Coronary artery (tissue), 2 donors: ENCODE measurements around the gene TSEN34.
"Not testable (repeated sequence)": the region's sequence is repeated elsewhere in the genome, so short reads cannot be mapped to it uniquely, and the experiment has no call there.

ENCODE experiments used
- DNase-seq: peaks from one replicate; pipeline ENCODE4 v3.0.0-alpha.2; 2017; ENCODE audit warnings: low spot score
- H3K27ac ChIP-seq, 2 donors: fragments of 200-600 bp; sonication (generic); one replicate each; pipeline ENCODE4 v1.5.1; 2016 to 2019
- H3K4me3 ChIP-seq: fragments of 200-600 bp; sonication (generic); 2 replicates; pipeline ENCODE4 v1.5.1; 2016; ENCODE audit warnings: mild to moderate bottlenecking, moderate library complexity
- CTCF ChIP-seq: fragments of 200-600 bp; sonication (generic); IDR thresholded peaks from one replicate; pipeline ENCODE4 v1.5.1; 2019; ENCODE audit warnings: antibody characterized with exemption

Gene TSEN34

GRCh38 chr19:54218960-54219661, 28.0 kb downstream of the TSEN34 start:
- TF ChIP-seq CTCF, result no peak
- no peak overlapping the region for H3K27ac ChIP-seq
- peak; percentile 72 for DNase-seq
- H3K4me3 ChIP-seq, result no peak overlapping the region

DNA sequence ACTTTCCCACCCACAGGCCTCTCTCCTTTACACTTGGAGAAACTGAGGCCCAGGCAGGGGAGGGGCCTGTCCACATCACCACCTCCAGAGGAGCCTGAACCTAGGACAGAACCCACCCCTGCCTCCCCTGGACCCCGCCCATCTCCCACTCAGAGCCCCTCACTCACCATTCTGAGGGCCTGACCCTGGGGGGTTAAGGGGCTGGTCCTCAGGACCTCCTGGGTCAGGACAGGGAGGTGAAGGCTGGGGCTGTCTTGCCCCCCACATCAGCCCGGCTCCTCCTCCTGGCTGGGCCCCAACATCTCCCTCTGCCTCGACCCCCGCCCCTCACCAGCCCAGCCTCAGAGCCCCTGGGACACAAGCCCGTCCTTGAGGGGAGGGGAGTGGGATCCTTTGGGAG, 28.6 kb downstream of the TSEN34 start:
- not testable (repeated sequence) for H3K4me3 ChIP-seq, H3K27ac ChIP-seq
- peak; percentile 54 for DNase-seq

- not testable (repeated sequence) for H3K4me3 ChIP-seq, H3K27ac ChIP-seq
- DNase-seq, result peak; percentile 60
These were observed 30.8 kb downstream of the TSEN34 start for GRCh38 chr19:54221947-54222346.

DNA sequence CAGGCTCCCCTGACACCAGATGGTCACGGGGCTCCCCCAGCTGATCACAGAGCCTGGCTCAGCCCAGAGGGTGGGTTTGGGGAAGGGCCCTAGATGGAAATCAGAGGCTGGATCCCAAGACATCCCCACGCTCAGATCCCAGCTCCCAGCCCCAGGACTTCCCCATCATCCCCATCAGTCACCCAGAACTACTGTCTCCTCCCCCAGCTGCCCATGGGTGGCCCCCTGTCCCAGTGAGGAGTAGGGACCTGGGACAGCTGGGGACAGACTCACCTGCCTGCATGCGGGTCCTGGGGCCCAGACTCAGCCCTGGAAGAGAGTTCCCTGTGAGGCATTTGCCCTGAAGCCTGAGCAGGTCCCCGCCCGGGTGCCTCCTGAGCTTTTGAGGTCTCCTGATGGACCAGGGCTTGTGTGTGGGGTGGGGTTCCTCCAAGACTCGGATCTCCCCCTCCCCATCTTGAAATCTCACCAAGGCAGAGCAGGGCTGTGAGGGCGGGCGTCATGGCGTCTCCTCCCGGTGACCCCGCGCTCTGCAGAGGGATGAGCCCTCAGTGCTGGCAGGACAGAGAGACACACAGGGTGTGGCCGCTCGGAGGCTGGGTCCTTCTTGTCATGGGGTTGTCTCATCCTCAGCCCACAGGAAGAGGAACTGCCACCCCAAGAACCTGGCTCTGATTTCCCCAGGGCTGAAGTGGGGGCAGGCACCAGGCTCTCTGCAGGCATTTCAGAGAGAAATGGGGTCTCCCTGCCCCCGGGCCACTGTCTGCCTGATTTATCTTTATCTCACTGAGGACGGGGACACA, 31.6 kb downstream of the TSEN34 start, which contains the start of gene LILRB3:
LILRB3 (minus strand) TSS at position 534 of the 803 bp plus-strand sequence; CDS start at position 503, 31 bp downstream.
- peak within 1 kb of the TSS; percentile 60 for H3K4me3 ChIP-seq
- peak within 1 kb of the TSS in 1 of 2 donors; percentile 68 for H3K27ac ChIP-seq
- DNase-seq, result peak; percentile 78

DNA sequence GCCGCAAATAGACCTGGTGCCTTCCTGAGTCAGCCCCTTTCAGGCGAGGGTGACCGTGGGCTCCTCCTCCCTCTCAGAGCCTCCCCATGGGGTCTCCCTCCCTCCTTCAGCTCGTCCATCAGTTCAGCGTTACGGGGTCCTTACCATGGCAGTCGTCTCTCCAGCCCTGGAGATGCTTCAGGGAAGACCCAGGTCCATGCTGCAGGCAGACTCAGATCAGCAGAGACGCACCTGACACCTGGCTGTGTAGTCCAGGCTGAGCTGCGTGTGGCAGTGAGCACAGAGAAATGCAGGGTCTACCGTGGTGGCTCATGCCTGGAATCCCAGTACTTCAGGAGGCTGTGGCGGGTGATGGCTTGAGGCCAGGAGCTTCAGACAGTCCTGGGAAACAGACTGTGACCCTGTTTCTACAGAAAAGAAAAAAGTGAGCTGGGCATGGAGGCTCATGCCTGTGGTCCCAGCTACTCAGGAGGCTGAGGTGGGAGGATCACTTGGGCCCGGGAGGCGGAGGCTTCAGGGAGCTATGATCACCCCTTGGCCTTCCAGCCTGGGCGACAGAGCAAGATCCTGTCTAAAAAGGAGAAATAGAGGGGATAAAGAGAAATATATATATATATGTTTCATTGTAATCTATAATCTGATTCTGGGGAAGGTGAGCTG, 32.3 kb downstream of the TSEN34 start:
- H3K27ac ChIP-seq, result peak overlapping the region in 1 of 2 donors; percentile 68
- not testable (repeated sequence) for H3K4me3 ChIP-seq
- DNase-seq, result peak; percentile 75

GRCh38 chr19:54223937-54224281, 32.8 kb downstream of the TSEN34 start:
- not testable (repeated sequence) for H3K4me3 ChIP-seq, H3K27ac ChIP-seq
- DNase-seq, result peak; percentile 46

DNA sequence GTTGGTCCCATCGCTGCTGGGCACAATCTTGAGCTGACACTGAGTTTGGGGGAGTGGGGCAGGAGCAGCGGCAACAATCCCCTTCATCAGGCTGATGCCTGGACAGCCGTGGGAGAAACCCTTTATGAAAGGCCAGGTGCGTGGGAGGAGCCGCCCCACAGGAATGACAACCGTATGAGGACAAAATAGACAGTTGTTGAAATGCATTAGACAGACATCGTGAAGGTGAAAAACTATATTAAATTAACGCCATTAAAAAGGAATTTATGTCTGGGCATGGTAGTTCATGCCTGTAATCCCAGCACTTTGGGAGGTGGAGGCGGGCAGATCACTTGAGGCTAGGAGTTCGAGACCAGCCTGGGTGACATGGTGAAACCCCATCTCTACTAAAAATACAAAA, 33.5 kb downstream of the TSEN34 start:
- peak; percentile 16 for DNase-seq
- H3K4me3 ChIP-seq, H3K27ac ChIP-seq: not testable (repeated sequence)

DNA sequence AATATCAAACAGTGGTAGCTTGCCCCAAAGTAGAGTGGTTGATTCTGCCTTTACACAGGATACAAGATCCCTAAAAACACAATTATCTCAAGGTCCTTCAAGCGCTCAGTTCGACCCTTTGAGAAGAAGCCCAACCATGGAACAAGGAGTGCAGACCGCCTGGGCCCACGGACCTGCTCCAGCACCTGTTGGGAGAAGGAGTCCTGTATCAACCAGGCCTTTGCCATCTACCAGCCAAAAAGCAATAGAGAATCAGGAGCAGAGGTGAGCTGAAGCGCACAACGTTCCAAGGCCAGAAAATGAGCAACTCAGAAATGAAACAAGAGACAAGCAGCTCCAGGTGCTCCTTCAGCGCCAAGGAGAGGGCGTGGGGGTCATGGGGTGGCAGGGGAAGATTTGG, 38.0 kb downstream of the TSEN34 start:
- no peak for TF ChIP-seq CTCF
- Histone ChIP-seq H3K27ac (no peak overlapping the region), H3K4me3 (no peak overlapping the region)
- peak; percentile 31 for DNase-seq

GRCh38 chr19:54230031-54230430, 38.9 kb downstream of the TSEN34 start:
- H3K27ac ChIP-seq, result no peak overlapping the region
- no peak for TF ChIP-seq CTCF
- DNase-seq, result peak; percentile 33
- no peak overlapping the region for H3K4me3 ChIP-seq
